Stimulated activated CD4-positive, alpha-beta T cell treated with anti-CD3 and anti-CD28 coated beads, TNF-alpha, amount 100 ng/mL, for 4 hours (primary cell): Measurements from ENCODE around the gene SGCD.

Experiments
- DNase-seq, 3 experiments: peaks; one replicate each; pipeline ENCODE4 v3.0.0-alpha.2; 2020; ENCODE audit warnings: low read depth in 3 of 3

Gene SGCD

DNA sequence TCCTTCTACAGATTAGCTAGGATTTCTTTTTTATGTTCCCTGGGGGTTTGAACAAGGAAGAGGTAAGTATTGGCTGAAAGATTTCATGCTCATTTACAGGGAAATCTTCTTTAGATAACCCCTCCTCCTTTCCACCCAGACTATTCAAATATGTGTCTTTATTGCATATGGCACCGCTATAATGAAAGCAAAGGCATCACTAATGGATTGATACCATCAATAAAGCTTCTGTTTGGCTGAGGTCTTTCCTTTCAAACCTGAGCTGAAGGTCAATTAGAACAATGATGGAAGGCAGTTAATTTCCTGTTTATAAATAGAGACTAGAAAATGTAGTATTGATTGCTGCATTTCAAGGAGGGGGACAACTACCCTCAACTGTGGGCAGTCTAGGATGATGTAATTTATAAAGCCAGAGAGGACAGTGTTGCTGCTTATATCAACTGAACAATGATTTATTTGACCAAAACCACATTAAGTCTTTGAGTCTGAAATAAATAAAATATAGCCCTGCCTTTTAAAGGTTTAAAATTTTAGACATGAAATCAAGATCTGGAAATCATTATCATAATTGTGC lies 132.9 kb downstream of the SGCD start:
- DNase-seq, result no peak

GRCh38 chr5:156460471-156460870 lies 133.5 kb downstream of the SGCD start:
- no peak for DNase-seq

DNA sequence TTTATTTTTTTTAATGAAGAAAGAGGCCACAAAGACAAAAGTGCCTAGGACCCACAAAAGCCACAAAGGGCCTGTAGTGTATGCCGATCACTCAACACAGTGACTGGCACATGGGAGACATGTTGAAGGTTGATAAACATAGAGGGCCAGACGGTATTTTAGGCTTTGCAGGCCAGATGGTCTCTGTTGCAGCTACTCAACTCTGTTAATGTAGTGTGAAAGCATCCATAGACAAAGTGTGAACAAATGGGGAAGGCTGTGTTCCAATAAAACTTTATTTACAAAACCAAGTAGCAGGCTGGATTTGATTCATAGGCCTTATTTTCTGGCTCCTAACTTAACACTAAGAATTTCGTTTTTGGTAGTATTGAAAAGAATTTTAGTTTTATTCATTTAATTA lies 139.9 kb downstream of the SGCD start:
- no peak for DNase-seq

DNA sequence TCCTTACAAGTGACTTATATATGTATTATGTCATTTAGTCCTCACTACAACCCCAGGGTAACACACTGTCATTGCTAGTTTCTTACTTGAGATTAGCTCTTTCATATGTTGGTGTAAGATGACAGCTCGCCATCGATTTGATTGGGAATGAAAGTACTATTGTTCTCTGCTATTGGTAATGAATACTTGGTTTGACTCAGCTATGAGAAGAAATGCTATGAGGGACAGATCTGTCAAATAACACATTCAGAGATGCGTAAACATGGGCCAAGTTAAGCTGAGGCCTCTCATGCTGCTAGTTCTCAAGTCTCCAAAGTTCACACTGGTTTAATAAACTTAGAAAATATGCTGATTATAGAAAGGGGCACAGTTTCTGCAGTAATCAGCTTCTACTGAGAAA lies 142.7 kb downstream of the SGCD start:
- DNase-seq, result no peak

GRCh38 chr5:156471893-156472292 lies 144.9 kb downstream of the SGCD start:
- no peak for DNase-seq

DNA sequence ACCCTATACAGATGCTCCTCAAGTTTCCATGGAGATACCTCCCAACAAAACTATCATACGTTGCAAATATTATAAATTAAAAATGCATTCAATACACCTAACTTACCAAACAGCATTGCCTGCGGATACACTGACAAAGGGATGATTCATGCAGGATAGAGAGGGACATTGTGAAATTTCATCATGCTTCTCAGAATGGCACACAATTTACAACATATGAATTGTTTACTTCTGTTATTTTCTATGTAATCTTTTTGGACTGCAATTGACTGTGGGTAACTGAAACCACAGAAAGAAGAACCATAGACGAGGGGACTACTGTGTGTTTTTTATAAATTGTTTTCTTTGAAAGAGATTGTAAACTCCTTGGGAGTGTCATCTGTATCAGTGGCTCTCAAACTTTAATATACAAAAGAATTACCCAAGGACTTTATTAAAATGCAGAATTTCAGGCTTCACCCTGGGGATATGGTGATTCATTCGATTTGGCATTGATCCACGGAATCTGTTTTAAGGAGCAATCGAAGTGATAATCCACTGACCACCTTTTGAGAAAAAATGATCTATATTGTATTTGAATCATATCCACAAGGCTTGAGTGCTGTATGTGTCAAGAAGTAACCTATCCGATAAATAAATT lies 146.4 kb downstream of the SGCD start:
- DNase-seq, result no peak

GRCh38 chr5:156474251-156474650 lies 147.3 kb downstream of the SGCD start:
- no peak for DNase-seq

DNA sequence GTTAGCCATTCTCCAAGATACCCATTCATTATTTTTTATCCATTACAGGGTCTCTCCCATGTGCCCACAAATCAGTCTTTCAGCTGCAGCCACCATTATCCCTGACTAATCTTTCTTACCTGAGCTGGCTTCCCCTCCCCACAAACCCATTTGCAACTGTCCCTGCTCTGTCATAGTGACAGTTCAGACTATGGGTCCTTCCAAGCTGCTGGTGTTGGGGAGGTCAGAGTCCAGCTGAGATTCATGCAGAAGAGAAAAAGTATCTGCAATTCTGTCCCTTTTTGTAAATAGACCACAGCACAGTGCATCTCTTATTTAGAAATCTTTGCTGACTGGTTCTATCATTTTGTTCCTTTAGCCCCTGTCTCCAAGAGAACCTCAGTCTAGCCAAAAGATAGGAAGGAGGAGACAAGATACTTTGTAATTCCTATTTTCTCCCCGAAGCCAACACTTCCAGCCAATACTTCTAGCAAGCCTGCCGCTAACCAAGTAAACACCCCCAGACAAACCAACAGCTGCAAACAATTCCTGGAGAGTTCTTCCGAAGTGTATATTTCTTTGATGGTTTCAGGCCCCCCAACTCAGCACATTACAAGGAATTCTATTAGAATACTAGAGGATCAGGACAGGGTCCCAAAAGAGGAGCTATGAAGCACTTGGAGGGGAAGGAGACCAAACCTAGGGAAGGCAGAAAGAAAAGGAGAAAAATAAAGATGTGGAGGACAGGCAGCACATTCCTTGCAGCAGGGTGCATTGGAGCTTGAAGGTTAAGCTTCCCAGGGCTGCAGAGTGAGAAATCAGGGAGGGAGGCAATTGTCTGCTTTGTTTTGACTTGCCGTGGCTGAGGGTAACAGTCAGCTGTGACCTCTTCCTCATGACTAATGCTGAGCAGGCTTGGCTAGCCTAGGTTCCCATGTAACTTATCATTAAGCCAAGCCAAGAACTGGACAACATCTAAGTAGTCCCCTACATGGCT lies 148.5 kb downstream of the SGCD start:
- DNase-seq, result no peak

DNA sequence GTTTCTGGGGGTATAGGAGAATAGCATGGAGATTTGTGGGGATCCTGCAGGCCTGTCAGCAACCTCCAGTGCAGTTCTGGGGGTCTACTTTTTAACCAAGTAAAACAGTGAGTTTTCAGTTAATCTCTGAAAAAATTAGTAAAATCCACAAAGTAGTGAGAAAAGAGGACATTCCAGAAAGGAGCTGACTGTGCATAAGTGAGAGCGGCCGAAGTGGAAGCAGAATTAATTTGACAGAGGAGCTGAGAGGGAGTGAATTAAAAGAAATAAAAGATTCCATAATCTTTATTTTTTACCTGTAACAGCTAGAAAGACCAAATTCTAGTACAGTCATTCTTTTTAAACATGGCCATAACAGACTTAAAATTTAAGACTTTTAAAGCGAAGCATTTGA lies 149.2 kb downstream of the SGCD start:
- no peak for DNase-seq

- no peak for DNase-seq
These were observed 149.7 kb downstream of the SGCD start for GRCh38 chr5:156476678-156477077.

DNA sequence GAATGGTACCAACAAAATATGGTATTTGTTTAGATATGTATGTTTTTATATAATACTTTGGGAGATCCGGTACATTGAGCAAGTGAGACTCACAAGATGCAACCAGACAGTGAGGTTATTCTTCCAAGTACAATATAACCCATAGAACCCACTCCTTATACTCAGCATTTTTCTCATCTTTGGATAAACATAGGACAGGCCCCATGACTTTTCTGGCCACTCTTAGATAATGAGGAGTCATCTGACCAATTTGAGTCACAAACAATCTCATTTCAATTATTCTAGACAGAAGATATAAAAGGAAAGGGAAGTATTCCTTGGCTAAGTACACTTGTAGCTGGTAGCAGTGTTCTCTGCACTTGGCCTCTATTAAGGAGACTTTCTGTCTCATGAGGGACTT lies 150.2 kb downstream of the SGCD start:
- no peak for DNase-seq

GRCh38 chr5:156479849-156480248 lies 152.9 kb downstream of the SGCD start:
- no peak for DNase-seq

DNA sequence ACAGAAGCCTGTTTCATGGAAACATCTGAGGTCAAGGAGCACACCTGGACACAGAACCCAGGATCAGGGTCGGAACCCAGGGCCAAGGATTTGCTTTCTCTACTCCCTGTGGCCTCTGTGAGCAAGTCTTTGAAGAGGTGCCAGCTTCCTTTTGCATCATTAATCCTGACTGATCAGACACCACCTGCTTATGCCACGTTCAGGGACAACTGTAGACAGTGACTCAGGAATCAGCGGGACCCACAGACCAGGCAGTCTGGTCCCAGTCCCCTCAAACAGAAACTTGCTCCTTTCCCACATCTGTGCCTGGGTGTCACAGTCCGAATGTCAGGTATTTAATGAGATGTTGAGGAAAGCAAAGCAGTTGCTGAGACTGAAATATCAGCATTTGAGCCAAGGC lies 154.8 kb downstream of the SGCD start:
- DNase-seq, result no peak

- no peak for DNase-seq
These were observed 155.9 kb downstream of the SGCD start for GRCh38 chr5:156482818-156483217.

DNA sequence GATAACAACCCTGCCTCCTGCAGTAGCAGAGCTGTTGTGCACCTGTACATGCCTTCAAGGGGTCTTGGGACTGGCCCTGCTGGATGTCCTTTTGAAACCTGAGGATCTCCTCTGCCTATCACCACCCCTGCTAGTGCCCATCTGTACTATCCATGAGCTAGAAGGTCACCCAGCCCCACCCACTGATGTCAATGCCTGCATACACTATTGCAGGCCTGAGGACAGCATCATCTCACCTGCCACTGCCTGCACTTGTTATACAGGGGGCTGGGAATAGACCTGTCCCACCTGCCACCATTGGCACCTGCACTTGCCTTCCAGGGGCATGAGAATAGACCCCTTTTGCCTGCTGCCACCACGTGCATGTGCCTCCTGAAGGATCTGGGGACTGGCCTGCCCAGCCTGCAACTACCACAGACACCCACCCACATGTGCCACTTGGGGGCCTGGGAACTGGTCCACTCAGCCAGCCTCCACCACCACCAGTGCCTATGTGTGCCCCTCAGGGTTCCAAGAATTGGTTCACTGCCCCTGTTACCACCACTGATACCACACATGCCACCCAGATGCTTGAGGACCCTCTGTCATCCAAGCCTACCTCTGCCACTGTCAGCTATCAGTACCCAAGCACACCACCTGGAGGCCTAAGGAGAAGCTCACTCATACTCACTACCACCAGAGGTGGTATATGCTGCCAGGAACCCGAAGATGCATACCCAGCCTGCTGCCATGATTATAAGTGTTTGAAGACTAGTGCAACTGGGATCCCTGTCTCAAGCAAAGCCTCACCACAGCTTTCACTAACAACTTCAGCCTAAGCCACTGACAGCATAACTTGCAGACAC lies 159.7 kb downstream of the SGCD start:
- no peak for DNase-seq

GRCh38 chr5:156491766-156492165 lies 164.8 kb downstream of the SGCD start:
- no peak for DNase-seq

DNA sequence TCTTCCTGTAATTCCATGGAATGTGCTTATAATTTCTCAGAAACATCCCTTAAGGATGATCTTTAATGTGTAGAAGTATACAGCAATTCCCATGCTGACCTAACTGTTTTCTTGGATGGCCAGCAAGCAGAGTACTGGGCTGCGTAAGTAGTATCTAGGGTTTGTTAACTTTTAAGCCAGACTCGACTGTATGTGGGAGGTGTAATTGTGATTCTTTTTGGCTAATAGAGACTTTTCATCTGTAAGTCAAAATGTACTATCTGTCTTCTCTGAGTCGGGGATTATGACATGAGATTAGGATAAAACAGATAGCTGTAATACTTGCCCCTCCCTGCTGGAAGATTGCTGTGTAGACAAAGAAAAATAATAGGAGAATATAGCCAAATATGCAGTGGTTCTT lies 169.3 kb downstream of the SGCD start:
- DNase-seq, result no peak

GRCh38 chr5:156497804-156498208 lies 170.8 kb downstream of the SGCD start:
- DNase-seq, result no peak

DNA sequence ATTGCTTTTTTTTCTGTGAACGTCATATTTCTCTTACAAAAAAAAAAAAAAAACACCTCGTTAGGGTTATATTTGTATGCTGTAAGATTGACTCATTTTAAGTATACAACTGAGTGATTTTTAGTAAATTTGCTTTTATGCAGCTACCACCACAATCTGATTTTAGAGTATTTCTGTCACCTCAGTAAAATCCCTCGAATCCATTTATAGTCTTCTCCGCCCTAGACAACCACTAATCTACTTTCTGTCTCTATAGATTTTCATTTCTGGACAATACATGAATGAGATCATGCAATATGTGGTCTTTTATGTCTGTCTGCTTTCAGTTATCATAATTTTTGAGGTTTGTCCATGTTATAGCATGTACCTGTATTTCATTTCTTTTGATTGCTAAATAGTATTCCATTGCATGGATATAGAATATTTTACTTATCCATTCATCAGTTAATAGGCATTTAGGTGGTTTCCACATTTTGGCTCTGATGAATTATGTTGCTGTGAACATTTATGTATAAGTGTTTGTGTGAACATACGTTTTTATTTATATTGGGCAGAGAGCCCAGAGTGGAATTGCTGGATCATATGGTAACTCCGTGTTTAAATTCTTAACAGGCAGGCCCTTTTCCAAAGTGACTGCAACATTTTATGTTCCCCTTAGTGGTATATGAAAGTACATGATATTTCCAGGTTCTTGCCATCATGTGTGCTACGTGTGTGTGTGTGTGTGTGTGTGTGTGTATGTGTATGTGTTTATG lies 171.4 kb downstream of the SGCD start:
- no peak for DNase-seq

- no peak for DNase-seq
These were observed 173.8 kb downstream of the SGCD start for GRCh38 chr5:156500755-156501154.

GRCh38 chr5:156505101-156505500 lies 178.1 kb downstream of the SGCD start:
- no peak for DNase-seq
